Stimulated activated CD4-positive, alpha-beta T cell treated with anti-CD3 and anti-CD28 coated beads, Interleukin-1b, Interleukin-23, amount 100 ng/mL, for 24 hours (primary cell): ENCODE results near the gene MED13L.
A peak's percentile ranks its signal among the peaks of the same experiment; 100 is the strongest.

Experiments used
- DNase-seq, 4 experiments: peaks; one replicate each; pipeline ENCODE4 v3.0.0-alpha.2; 2020; ENCODE audit warnings: low read depth in 4 of 4, low spot score in 1 of 4

MED13L gene

DNA sequence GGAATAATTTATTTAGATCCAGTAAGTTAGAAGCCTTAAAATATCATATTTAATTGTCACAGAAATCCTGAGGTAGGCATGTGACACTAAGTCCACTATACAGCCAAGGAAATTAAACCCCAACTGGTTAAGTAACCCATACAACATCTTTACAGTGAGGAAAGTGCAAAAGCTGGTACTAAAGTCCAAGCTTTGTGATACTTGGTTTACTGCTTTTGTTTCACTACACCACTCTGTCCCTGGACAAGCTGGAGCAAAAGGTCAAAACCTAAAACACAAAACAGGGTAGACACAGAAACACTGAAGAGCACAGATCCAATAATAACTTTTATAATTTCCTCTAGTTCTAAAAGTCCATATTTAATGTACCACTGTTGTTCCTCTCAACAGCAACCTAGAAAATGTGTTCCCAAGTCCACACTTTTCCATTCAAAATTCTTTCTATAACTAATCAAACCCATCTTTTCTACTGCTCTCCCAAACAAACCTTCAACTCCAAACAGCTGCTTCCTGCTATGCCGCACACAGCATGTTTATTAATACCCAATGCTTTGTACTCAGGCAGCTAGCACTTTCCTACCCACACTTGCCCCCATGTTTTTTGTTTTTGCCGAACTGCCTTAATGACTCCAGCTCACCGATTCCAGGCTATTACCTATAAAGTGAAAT, 90.9 kb downstream of the MED13L start:
- DNase-seq = no peak

DNA sequence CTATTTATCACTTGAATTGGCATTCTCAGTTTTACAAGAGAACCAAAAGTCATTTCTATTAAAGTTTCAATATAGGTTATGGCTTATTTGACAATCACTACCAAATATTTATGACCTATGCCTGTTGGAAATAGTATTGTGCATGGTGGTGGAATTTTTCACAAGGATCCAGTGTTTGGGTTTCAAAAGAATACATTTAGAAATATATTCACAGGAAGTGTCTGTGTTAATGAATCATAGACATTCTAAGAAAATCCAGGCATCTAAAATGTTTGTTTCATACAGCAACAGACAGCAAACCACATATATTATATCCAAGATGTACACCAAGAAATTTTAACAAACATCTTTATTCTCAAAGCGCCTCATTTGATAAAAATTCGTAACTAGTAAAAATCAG, 92.7 kb downstream of the MED13L start:
- DNase-seq = no peak

- DNase-seq = no peak
Measured at GRCh38 chr12:116183741-116184141, 93.8 kb downstream of the MED13L start.

GRCh38 chr12:116182359-116183063, 95.0 kb downstream of the MED13L start:
- no peak for DNase-seq

GRCh38 chr12:116180448-116180847, 97.0 kb downstream of the MED13L start:
- no peak for DNase-seq

DNA sequence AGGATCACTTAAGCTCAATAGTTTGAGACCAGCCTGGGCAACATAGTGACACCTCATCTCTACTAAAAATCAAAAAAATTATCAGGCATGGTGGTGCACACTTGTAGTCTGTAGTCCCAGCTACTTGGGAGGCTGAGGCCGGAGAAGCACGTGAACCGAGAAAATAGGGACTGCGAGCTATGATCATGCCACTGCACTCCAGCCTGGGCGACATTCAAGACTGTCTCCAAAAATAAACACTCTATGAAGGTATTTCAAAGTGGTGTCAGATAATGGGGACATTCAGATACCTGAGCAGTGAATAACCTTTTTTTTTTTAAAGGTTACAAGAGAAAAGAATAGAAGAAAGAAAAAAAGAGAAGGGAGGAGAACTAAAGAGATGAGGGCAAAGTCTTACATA, 98.1 kb downstream of the MED13L start:
- no peak for DNase-seq

DNA sequence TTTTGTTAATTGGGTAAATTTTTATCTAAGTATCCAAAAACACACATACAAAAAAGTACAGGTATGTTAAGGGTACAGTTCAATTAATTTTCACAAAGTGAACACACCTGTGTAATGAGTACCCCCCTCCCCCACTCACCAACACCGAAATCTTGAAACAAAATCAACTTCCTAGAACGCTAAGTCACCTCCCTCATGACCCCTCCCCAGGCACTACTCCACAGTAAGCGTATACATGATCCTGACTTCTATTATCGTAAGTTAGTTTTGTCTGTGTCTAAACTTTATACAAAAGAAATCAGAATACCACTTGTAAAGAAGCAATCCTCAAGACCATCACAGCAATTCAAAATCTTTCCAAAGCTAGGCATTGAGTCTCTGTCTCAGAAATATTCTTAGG, 100.5 kb downstream of the MED13L start:
- no peak for DNase-seq

GRCh38 chr12:116174904-116175303, 102.6 kb downstream of the MED13L start:
- no peak for DNase-seq

GRCh38 chr12:116174006-116174405, 103.5 kb downstream of the MED13L start:
- DNase-seq = no peak

DNA sequence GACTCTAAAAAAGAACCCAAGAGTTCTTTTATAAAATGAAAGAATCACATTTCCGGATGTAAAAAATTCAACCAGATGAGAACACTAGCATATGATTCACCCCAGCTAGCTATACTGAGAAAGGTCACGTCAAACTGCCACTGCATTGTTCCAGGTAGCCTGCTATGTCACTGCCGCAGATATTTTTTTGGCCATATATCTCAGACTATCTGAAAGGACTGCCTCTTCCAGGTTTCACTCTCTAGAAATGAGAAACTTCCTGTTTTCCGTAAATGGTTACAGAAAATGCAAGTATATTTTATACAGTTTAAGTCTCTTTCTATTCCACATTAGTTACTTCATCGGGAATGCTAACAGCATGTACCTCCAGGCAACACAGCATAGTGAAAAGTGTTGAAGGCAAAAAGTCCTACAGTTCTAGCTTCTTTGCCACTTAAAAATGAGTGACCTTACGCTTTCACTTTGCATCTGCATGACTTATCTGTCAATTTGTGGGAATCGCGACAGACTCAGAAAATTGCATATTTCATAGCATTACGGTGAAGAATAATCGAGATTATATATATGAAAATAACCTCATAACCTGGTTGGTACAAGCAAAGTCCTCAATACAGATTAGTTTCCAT, 105.2 kb downstream of the MED13L start:
- DNase-seq = peak in 2 of 4 experiments; percentile 17 to 20

DNA sequence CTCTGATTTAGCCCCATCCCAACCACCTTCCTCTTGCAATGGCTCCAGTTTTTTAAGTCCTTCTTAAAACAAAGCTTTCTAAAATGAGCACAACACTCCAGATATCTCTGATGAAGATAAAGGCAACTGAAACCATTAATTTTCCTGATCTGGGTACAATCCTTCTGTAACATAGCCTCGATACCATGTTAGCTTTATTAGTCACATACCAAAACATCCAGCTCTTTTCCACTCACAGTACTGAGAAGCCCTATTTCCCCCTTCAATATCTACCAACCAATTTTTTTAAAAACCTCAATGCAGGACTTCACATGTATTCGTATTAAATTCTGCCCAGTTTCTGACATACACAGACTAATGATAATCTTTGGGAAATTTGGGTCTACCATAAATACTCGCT, 105.9 kb downstream of the MED13L start:
- DNase-seq = no peak

DNA sequence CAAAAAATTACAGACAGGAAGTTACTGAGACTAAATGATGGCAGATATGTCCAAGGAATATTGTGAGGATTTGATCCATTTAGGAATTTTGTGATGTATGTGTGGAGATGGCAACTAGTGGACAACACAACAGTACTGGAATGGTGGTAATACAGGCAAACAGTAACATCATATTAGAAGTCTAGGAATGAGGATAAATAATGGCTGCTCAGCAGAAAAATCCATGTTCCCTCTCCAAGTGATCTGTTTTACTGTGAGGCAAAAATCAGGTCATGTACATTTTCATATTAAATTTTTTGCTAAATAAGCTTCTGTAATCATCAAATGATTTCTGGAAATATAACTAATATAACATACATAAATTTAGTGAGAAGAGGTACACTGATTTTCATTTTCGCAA, 108.4 kb downstream of the MED13L start:
- DNase-seq = no peak

GRCh38 chr12:116166306-116166705, 111.2 kb downstream of the MED13L start:
- DNase-seq = no peak

DNA sequence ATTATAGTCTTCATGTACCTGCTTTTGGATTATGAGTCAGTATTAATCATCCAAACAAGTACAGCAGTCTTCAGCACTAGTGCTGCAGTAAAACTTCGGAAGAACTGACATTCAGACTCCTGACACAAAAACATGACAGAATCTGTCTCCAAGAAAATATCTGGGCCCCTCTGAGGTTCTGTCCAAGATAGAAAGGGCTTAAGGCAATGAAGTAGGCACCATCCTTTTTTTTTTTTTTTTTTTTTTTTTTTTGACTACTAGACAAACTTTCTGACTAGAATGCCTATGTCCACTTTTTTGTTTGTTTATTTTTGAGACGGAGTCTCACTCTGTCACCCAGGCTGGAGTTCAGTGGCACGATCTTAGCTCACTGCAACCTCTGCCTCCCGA, 112.5 kb downstream of the MED13L start:
- DNase-seq = no peak

DNA sequence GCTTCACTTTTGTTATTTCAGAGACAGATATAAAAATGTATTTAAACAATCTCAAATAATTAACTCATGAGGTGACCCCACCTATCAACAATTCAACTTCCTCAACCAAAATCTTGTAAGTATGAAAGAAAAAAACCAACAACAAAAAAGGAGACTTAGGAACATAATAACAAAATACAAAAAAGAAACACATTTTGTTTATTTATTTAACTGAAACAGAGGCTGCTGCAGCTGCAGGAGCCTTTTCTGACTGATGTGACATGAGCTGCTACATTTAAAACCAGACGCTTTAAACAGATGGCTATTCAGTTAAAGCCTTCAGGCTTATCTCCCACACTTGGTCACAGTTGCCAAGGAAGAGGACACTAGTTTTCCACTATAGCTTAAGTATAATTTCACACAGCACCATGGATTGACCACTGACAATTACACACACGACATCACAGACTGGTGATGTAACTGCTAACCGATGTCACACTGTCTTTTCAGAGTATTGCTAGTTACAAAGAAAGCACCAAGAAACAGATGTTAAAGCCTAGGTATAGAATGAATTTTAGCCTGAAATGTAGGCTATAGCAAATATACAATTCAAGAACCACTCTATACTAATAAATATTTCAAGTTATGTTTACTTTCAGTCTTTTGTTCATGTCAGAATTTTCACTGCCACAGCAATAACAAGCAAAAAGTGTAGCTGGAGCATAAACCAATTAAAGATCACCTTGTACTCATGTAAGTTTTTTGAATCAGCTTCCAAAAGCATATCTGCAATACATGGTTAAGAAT, 113.0 kb downstream of the MED13L start:
- no peak for DNase-seq

DNA sequence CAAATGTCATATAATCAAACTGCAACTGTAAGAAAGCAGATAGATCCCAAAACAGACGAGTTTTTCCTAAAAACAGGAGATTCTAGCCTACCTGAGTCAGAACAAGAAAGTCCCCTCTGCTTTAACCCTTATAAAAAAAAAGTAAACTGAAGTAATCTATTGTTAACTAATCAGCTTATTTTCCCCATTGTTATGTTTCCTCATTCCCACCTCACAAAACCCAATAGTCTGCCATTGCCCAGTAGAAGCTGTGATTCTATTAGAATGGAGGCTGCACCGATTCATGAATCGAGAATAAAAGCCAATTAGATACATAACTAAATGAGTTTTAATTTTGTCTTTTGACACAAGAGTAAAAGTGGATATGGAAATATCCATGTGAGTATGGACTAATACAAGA, 115.4 kb downstream of the MED13L start:
- DNase-seq = no peak

DNA sequence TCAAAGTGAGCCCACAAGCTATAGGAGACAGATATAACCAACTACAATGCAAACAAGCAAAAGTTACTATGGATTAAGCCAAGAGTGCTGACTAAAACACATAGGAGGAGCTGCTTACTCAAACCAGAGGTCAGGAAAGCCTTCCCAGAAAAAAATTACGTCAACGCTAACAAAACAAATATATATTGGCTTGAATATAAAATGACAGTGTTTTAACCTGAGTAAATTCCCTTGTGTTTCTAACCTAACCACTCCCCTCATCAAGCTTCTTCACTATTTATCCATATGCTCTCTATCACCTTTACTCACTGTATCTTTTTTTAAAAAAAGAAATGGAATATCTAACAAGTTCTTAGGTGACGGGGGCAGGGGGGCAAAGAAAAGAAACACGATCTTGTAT, 115.9 kb downstream of the MED13L start:
- DNase-seq = no peak

DNA sequence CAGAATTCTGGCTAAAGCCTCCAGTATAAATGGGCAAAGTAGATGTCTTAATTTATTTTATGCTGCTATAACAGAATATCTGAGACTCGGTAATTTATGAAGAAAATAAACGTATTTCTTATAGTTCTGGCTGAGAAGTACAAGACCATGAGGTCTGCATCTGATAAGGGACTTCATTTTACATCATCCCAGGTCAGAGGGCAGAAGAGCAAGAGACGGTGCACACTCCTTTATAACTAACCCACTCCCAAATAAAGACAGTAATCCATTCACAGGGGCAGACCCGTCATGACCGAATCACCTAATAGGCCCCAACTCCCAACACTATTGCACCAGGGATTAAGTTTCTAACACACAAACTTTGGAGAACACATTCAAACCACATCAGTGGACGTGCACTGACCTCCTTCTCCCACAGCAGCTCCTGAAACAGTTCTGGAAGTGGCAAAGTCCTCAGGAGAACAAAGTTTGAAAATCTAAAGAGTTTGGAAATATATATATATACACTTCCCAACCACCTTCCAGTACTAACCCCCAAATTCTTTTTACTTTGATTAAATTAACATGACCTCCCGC, 116.5 kb downstream of the MED13L start:
- DNase-seq = no peak

DNA sequence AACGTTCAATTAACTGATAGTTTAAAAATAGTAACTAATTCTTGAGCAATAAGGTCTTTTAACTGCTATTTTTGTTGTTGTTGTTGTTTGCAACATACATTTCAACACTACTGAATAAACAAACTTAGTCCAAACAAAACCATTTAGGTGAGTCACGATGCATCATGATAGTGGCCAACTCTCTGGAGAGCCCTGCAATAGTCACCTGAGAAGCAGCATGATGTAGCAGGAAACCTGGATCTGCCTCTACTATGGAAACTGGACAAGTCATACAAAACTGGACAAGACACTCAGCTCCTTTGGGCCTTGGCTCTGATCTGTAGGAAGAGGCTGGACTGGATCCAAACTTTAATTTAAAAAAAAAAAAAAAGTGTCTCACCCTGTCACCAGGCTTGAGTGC, 117.3 kb downstream of the MED13L start:
- DNase-seq = no peak

- no peak for DNase-seq
Measured at GRCh38 chr12:116159593-116160200, 117.8 kb downstream of the MED13L start.

DNA sequence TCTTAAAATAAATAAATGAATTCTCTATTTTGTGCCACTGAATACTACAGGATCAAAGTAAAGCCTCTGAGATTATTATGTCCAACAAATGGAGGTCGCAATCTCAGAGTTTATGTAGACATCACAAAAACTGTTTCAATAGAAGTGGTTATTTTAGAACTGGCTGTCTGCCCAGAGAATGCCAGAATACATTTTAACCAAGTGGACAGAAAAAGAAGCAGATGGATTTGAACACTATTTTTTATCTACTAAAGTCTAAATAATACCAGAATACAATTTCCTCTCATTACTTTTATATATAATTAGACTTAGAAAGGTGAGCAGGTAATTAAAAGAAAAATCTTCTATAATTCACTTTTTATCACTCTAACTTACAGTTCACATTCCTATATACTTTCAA, 118.3 kb downstream of the MED13L start:
- DNase-seq = no peak
